Activated naive CD4-positive, alpha-beta T cell treated with Interleukin-2 at 50 U/mL for 16 hours (primary cell): ENCODE results near the gene STKLD1.
"Not testable (repeated sequence)": the region's sequence is repeated elsewhere in the genome, so short reads cannot be mapped to it uniquely, and the experiment has no call there.

Experiments
- DNase-seq: peaks from one replicate; pipeline ENCODE4 v3.0.0-alpha.2; 2020

The STKLD1 gene

DNA sequence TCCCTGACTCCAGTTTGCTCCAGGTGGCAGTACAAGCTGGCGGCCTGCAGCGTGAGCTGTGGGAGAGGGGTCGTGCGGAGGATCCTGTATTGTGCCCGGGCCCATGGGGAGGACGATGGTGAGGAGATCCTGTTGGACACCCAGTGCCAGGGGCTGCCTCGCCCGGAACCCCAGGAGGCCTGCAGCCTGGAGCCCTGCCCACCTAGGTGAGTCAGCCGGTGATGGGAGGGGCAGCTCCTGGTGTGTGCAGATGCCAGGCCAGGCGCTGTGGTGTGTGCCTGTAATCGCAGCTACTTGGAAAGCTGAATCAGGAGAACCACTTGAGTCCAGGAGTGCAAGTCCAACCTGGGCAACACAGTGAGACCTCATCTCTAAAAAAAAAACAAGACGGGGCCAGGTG, 73.6 kb downstream of the STKLD1 start:
- no peak for DNase-seq

DNA sequence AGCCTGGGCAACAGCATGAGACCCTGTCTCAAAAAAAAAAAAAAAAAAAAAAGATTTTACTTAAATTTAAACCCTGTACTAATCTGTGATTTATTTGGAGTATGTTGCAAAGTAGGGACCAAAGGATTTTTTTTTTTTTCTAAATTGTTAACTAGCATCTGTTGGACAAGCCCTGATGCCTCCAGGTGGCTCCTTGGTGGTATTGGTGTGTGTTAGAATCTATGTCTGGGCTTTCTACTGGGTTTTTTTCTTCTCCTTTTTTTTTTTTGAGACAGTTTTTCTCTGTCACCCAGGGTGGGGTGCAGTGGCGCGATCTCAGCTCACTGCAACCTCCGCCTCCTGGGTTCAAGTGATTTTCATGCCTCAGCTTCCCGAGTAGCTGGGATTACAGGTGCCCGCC, 75.7 kb downstream of the STKLD1 start:
- DNase-seq = not testable (repeated sequence)

DNA sequence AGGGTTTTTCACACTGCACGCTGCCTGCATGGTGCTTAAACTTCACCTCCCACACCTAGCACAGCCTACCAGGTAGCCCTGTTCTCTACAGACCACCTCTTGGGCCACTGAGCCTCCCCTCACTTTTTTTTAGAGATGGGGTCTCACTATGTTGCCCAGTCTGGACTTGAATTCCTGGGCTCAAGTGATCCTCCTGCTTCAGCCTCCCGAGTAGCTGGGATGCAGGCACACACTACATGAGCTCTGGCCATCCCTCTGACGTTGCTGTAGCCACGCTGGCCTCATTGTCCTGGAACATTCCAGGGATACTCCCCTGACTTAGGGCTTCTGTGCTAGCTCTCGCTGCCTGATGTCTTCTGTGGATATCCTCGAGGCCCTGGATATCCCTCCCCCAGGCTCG, 76.4 kb downstream of the STKLD1 start:
- DNase-seq = no peak

DNA sequence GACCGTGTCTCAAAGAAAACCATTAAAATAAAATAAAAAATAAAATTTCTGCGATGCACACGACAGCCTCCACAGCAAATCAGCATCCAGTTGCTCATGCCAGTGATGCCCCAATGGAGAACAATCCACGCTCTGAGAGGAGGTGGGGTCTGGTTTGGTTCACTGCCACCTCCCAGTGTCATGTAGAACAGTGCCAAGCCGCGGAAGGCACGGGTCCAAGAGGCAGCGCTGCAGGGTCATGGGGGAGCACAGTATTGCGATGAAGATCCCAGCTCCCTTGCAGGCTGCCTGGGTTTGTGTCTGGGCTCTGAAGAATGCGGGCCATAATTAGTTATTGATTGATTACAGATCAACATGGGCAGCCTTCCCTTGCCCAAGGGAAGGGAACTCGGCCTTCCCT, 77.5 kb downstream of the STKLD1 start:
- DNase-seq = no peak

- no peak for DNase-seq
These were observed 78.2 kb downstream of the STKLD1 start for GRCh38 chr9:133454325-133454724.

GRCh38 chr9:133454943-133455673, 78.9 kb downstream of the STKLD1 start:
- no peak for DNase-seq
